Skin of body (tissue), 2 donors: ENCODE data around the gene MADCAM1. TPM values are rescaled to one million over a fixed set of nuclear protein-coding genes. Genes with fewer than 3 reads are reported as not detected.
"Not testable (repeated sequence)": the region's sequence is repeated elsewhere in the genome, so short reads cannot be mapped to it uniquely, and the experiment has no call there.

Experiments used
- DNase-seq: peaks from one replicate; lab custom pipeline; 2025; lab: John Stamatoyannopoulos, UW
- total RNA-seq: library from RNA; depleted of rRNA; stranded (reverse); fragments of >200 nt; gene quantifications from one replicate; pipeline ENCODE4 v1.2.3, GENCODE V29; 2014

The MADCAM1 gene
- total RNA-seq, 1 donor from 2014 or later, result 0.99 TPM

GRCh38 chr19:465056-465816, 31.1 kb upstream of the MADCAM1 start:
- no peak for DNase-seq

- no peak for DNase-seq
Measured at GRCh38 chr19:467554-467953, 28.7 kb upstream of the MADCAM1 start.

GRCh38 chr19:468587-469256, 27.6 kb upstream of the MADCAM1 start:
- no peak for DNase-seq

- DNase-seq, result no peak
Measured at GRCh38 chr19:469833-470232, 26.5 kb upstream of the MADCAM1 start.

GRCh38 chr19:470701-471100, 25.6 kb upstream of the MADCAM1 start:
- DNase-seq, result no peak

GRCh38 chr19:472005-472858, 24.1 kb upstream of the MADCAM1 start:
- DNase-seq, result no peak

- DNase-seq, result no peak
Measured at GRCh38 chr19:474126-475078, 21.9 kb upstream of the MADCAM1 start.

- DNase-seq, result no peak
Measured at GRCh38 chr19:475360-475759, 20.9 kb upstream of the MADCAM1 start.

- no peak for DNase-seq
Measured at GRCh38 chr19:478236-478903, 17.9 kb upstream of the MADCAM1 start.

GRCh38 chr19:478976-479375, 17.3 kb upstream of the MADCAM1 start:
- peak; percentile 43 for DNase-seq

- peak; percentile 40 for DNase-seq
Measured at GRCh38 chr19:480016-480855, 16.1 kb upstream of the MADCAM1 start.

GRCh38 chr19:481100-481499, 15.2 kb upstream of the MADCAM1 start:
- not testable (repeated sequence) for DNase-seq

GRCh38 chr19:482186-483041, 13.9 kb upstream of the MADCAM1 start:
- DNase-seq, result no peak

- DNase-seq, result no peak
Measured at GRCh38 chr19:483332-484072, 12.8 kb upstream of the MADCAM1 start.

- DNase-seq, result no peak
Measured at GRCh38 chr19:484494-484893, 11.8 kb upstream of the MADCAM1 start.

GRCh38 chr19:485077-485476, 11.2 kb upstream of the MADCAM1 start:
- no peak for DNase-seq

- no peak for DNase-seq
Measured at GRCh38 chr19:485583-486236, 10.6 kb upstream of the MADCAM1 start.
